Right cardiac atrium (tissue), 5 donors: ENCODE data around the gene GPRIN3. TPM values are rescaled to one million over a fixed set of nuclear protein-coding genes. Genes with fewer than 3 reads are reported as not detected.
"Not testable (repeated sequence)": the region's sequence is repeated elsewhere in the genome, so short reads cannot be mapped to it uniquely, and the experiment has no call there.

Source experiments
- ATAC-seq, 2 donors: fragments of 200-7000 bp; cut with Tn5 transposase; one replicate each; pipeline versions ENCODE4 v1.8.0 to v1.9.1; 2020; ENCODE audit warnings: moderate library complexity in 2 of 2, mild to moderate bottlenecking in 1 of 2
- DNase-seq, 3 donors: peaks; one replicate each; pipeline ENCODE4 v3.0.0-alpha.2; 2020
- H3K27ac ChIP-seq: one replicate; pipeline ENCODE4 v1.5.1; 2013; ENCODE audit warnings: mild to moderate bottlenecking, low read length, control low read depth, moderate library complexity
- H3K27me3 ChIP-seq: one replicate; pipeline ENCODE4 v1.6.1; 2013; ENCODE audit not compliant: control insufficient read depth, insufficient read depth
- H3K4me1 ChIP-seq: one replicate; pipeline ENCODE4 v1.6.1; 2013; ENCODE audit warnings: low read length; ENCODE audit not compliant: control insufficient read depth, insufficient read depth
- H3K4me3 ChIP-seq: one replicate; pipeline ENCODE4 v1.5.1; 2013; ENCODE audit warnings: low read length, control low read depth
- H3K9me3 ChIP-seq: one replicate; pipeline ENCODE4 v1.6.1; 2013; ENCODE audit warnings: low read length; ENCODE audit not compliant: control insufficient read depth
- WGBS: extraction: QIAGEN DNeasy Blood & Tissue Kit; methylation state at CpG from one replicate; pipeline ENCODE4 v1.1.7; 2013; 5-methylcytosine and 5-hydroxymethylcytosine counted together
- intact Hi-C, 4 donors: fragments of 100-400 bp; cut with DNase I; formaldehyde crosslinking; loops; one replicate each; pipeline versions ENCODE4 v1.11.0 to v1.14.0; 2022 to 2023
- polyA plus RNA-seq: library from polyadenylated mRNA; stranded (reverse); fragments of 200-250 nt; gene quantifications from one replicate; pipeline ENCODE4 v1.2.3, GENCODE V29; 2013
- total RNA-seq, 4 donors: library from RNA; stranded (reverse); fragmentation: NEBNext Ultra II Directional; extraction: Animal tissue kit (Norgen Biotek cat#: 25700); gene quantifications; one replicate each; pipeline ENCODE4 v1.2.1, GENCODE V29; 2021
- donor health status: healthy with polysubstance abuse.
- donor health status: DM: no; HTN: yes; CAD: no.
- donor health status: DM: no; HTN: no; CAD: no.
- donor health status: DM: no; HTN: yes; CAD: no; lungs with severe emphysema.
- donor health status: DM: yes; HTN: yes; CAD: no.

Gene GPRIN3
- total and polyA plus RNA-seq, 5 donors = 2.1 to 10.3 (median 8.3) TPM

DNA sequence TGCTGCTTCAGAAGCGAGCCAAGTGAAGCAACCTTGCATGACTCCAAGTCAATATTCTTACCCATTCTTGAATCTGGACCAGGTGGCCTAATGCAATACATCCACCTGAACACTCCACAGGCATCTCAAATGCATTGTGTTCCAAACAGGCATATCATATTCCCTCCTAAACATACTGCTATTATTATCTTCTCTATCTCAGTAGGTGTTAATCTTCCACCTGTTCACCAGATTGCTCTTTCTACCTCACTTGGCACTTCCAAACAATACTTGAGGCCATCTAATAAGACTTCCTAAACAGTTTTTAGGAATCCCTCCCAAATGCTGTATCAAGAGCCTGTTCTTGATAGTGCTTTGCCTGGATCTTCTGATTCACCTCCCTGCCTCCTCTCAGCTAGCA lies 90.7 kb downstream of the GPRIN3 start:
- Histone ChIP-seq H3K27ac (no peak overlapping the region), H3K9me3 (no peaks in the 10 kb centered on the region), H3K27me3 (no peaks in the 10 kb centered on the region), H3K4me1 (no peaks in the 10 kb centered on the region), H3K4me3 (no peak overlapping the region)
- 88% methylated on average over 1 of the region's 1 CpG for WGBS
- no peak for DNase-seq
- no peak for ATAC-seq
- intact Hi-C loops = no loop called here

DNA sequence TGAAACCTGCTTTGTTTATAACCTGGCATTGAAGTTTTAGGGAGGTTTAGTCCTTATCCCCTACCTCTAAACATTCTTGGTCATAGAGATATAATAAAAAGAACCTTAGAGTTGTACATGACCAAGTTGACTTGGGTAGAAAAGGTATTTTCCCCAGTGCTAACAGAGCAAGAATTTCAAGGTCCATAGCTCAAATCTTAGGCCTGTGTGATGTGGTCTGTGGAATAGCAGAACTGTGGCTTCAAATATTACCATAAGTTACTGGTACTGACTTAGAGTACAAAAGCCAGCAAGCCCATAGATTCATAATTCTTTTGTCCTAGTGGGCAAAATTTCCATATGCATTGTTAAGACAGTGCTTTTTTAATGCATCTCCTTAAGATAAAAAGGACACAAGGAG lies 91.2 kb downstream of the GPRIN3 start:
- intact Hi-C loops = no loop called here
- no peak overlapping the region for H3K27ac ChIP-seq
- ATAC-seq = no peak
- H3K4me3 ChIP-seq = no peak overlapping the region
- H3K9me3 ChIP-seq = no peaks in the 10 kb centered on the region
- no peaks in the 10 kb centered on the region for H3K4me1 ChIP-seq
- no peak for DNase-seq
- H3K27me3 ChIP-seq = no peaks in the 10 kb centered on the region

DNA sequence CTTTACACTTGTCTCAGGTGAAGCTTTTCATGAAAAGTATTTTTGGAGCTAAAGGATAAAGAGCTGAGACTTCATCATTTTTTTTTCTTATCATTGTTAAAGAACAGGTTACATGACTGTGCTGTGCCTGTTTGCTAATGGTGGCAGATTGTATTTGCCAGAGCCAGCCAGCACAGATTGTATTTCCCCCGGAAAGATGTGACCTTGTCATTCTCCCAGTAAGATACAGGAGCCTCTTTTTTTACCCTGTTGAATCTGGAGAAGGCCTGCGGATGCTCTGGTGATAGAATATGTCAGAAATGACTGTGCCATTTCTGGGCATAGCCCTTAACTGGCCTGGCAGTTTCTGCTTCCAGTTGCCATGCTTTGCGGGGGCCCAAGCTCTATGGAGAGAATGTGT lies 91.9 kb downstream of the GPRIN3 start:
- WGBS = 76% methylated on average over 3 of the region's 3 CpGs
- no peaks in the 10 kb centered on the region for H3K9me3 ChIP-seq
- no peak overlapping the region for H3K27ac ChIP-seq
- no peaks in the 10 kb centered on the region for H3K27me3 ChIP-seq
- intact Hi-C loops = no loop called here
- H3K4me1 ChIP-seq = no peaks in the 10 kb centered on the region
- DNase-seq (no peak), ATAC-seq (no peak)
- H3K4me3 ChIP-seq = no peak overlapping the region

DNA sequence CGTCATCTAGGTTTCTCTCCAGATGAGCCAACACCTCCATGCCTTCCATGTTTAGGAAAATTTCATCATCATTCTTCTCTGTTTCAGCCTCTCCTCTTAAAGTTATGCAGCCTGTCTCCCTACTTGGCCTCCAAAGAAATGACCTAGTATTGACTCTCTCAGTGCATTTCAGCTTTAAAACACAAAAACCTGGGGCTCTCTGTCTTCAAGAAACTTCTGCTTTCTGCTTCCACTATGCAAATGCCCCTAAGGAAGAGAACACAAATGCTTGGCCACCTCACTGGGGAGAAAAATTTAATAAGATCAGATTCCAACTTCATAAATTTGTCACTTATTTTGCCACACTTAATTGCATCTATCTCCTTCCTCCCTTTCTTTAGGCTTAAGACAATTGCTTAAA lies 93.3 kb downstream of the GPRIN3 start:
- H3K27me3 ChIP-seq = no peaks in the 10 kb centered on the region
- no peaks in the 10 kb centered on the region for H3K4me1 ChIP-seq
- H3K4me3 ChIP-seq = no peak overlapping the region
- no peaks in the 10 kb centered on the region for H3K9me3 ChIP-seq
- intact Hi-C loops = no loop called here
- ATAC-seq (no peak), DNase-seq (no peak)
- H3K27ac ChIP-seq = no peak overlapping the region
- 93% methylated on average over 1 of the region's 1 CpG for WGBS

DNA sequence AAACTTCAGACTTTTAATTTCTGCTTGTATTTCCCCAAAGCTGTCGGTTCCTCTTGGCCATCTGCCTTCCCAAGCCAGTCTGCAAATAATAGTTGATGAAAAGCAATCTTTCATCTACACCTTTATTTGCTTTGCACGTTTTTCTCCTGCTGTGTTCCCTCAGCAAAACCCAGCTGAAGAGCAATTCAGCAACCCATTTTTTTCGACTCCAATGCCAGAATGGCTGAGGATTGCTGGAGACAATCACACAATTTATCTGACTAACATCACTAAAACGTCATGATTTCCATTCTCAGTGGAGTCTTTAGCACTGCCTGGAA lies 94.3 kb downstream of the GPRIN3 start:
- H3K4me1 ChIP-seq = no peaks in the 10 kb centered on the region
- H3K4me3 ChIP-seq = no peak overlapping the region
- intact Hi-C loops = no loop called here
- DNase-seq = no peak
- no peaks in the 10 kb centered on the region for H3K27me3 ChIP-seq
- no peaks in the 10 kb centered on the region for H3K9me3 ChIP-seq
- ATAC-seq = no peak
- H3K27ac ChIP-seq = no peak overlapping the region
- WGBS = 59% methylated on average over 4 of the region's 4 CpGs

DNA sequence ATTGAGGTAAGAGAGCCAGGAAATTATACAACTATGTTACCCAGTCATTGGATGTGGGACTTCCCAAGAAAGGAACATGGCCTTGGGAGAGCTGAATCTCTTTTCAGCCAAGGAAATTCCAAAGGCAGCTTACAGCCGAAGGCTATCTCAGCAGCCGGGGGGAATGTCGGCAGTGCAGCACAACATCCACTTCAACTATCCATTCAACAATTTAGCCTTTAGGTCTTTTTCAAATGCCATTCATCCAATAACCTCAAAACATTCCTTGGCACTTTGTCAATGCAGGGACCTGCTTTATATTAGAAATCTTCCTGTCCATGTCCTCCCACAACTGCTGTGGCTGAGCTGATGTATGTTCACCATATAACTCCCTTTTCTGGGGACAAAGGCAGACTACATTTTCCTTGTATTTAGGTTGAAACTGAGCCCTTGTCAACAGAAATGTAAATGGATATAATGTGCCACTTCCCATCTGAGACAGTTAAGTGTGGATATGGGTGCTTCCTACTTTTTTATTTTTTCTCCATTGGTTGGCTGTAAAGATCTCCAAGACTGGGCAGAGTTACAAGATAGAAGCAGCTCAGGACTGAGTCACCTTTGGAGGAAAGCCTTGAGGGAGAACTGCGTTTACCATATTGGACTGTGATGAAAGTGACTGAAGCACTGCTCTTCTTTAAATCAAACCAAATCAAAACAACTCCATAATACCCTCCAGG lies 94.8 kb downstream of the GPRIN3 start:
- intact Hi-C loops = no loop called here
- Histone ChIP-seq H3K27ac (no peak overlapping the region), H3K4me1 (no peaks in the 10 kb centered on the region), H3K27me3 (no peaks in the 10 kb centered on the region), H3K4me3 (no peak overlapping the region), H3K9me3 (no peaks in the 10 kb centered on the region)
- ATAC-seq = no peak
- WGBS = 68% methylated on average over 4 of the region's 4 CpGs
- DNase-seq = no peak

DNA sequence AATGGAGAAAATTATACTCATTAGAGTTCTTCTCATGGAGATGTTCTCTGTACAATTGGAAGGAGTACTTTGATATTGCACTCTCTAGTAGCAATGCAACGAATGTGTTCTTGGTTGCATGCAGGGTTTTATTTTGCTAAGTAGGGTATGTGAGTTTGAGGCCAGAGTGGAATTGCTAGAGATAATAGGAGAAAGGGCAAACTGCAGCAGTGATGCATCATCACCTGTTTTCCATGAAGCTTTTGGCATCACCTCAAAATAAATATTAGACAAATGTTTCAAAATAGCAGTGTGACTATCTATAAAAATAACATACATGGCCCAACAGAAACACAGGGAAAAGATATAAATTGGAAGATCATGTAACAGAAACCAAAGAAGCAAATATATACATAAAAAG lies 103.0 kb downstream of the GPRIN3 start:
- Histone ChIP-seq H3K9me3 (no peaks in the 10 kb centered on the region), H3K4me3 (no peak overlapping the region), H3K27ac (no peak overlapping the region), H3K27me3 (no peaks in the 10 kb centered on the region), H3K4me1 (no peaks in the 10 kb centered on the region)
- ATAC-seq (no peak), DNase-seq (no peak)
- WGBS = 56% methylated on average over 1 of the region's 1 CpG
- intact Hi-C loops = no loop called here

DNA sequence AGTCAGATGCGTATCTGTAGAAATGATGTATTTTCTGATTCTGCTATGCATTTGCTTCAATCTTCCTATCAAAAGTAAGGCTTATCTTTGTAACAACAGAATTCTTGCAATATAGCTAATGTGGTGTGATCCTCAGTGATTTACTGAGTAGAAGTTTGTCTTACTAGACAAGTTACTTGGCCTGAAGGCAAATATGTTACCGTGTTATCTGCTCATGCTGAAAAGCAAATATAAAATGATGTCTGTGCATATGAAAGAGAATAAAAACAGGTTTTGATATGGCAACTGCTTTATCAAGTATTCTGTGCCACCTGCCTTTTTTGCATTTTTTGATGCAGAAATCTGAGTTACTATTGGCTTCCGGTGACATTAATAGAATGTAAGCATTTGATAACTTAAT lies 103.7 kb downstream of the GPRIN3 start:
- no peak for ATAC-seq
- Histone ChIP-seq H3K4me3 (no peak overlapping the region), H3K9me3 (no peaks in the 10 kb centered on the region), H3K27me3 (no peaks in the 10 kb centered on the region), H3K4me1 (no peaks in the 10 kb centered on the region), H3K27ac (no peak overlapping the region)
- intact Hi-C loops = no loop called here
- WGBS = 81% methylated on average over 3 of the region's 3 CpGs
- DNase-seq = no peak

DNA sequence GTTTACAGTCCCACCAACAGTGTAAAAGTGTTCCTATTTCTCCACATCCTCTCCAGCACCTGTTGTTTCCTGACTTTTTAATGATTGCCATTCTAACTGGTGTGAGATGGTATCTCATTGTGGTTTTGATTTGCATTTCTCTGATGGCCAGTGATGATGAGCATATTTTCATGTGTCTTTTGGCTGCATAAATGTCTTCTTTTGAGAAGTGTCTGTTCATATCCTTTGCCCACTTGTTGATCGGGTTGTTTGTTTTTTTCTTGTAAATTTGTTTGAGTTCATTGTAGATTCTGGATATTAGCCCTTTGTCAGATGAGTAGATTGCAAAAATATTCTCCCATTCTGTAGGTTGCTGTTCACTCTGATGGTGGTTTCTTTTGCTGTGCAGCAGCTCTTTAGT lies 108.2 kb downstream of the GPRIN3 start:
- H3K4me3 ChIP-seq, H3K9me3 ChIP-seq, DNase-seq, intact Hi-C loops, H3K27ac ChIP-seq, H3K27me3 ChIP-seq, H3K4me1 ChIP-seq, ATAC-seq: not testable (repeated sequence)
- 100% methylated on average over 1 of the region's 1 CpG for WGBS

DNA sequence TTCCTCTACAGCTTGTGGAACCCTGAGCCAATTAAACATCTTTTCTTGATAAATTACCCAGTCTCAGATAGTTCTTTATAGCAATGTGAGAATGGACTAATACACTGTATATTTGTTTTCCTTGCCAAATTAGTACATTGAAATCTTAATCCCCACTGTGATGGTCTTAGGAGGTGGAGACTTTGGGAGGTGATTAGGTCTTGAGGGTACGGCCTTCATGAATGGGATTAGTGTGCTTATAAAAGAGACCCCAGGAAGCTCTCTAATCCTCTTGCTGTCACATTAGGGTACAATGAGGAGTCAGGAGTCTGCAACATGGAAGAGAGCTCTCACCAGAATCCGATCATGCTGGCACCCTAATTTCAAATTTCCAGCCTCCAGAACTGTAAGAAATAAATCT lies 109.7 kb downstream of the GPRIN3 start:
- WGBS = 95% methylated on average over 2 of the region's 2 CpGs
- no peak overlapping the region for H3K4me3 ChIP-seq
- ATAC-seq (no peak), DNase-seq (no peak)
- H3K4me1 ChIP-seq = no peaks in the 10 kb centered on the region
- intact Hi-C loops = no loop called here
- H3K27me3 ChIP-seq = no peaks in the 10 kb centered on the region
- no peaks in the 10 kb centered on the region for H3K9me3 ChIP-seq
- no peak overlapping the region for H3K27ac ChIP-seq

DNA sequence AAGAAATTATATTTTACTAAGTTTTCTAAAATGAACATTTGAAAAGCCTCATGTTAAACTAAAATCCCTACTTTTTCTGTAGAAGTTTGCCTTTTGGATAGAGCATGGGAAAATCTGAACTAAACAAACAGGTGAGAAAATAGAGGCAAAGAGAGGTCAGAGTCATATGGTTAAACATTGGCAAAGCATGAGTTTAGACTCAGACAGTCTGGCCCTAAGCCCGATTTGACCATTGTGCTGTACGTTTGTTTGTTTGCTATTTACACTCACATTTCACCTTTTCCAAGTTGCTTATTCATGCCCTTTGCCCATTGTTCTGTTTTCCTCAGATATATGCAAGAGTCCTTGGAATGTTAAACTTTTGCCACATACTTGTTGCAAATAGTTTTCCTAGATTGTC lies 110.9 kb downstream of the GPRIN3 start:
- Histone ChIP-seq H3K27me3 (no peaks in the 10 kb centered on the region), H3K9me3 (no peaks in the 10 kb centered on the region), H3K4me3 (no peak overlapping the region), H3K4me1 (no peaks in the 10 kb centered on the region), H3K27ac (no peak overlapping the region)
- intact Hi-C loops = no loop called here
- DNase-seq (no peak), ATAC-seq (no peak)
- WGBS = 33% methylated on average over 2 of the region's 2 CpGs

DNA sequence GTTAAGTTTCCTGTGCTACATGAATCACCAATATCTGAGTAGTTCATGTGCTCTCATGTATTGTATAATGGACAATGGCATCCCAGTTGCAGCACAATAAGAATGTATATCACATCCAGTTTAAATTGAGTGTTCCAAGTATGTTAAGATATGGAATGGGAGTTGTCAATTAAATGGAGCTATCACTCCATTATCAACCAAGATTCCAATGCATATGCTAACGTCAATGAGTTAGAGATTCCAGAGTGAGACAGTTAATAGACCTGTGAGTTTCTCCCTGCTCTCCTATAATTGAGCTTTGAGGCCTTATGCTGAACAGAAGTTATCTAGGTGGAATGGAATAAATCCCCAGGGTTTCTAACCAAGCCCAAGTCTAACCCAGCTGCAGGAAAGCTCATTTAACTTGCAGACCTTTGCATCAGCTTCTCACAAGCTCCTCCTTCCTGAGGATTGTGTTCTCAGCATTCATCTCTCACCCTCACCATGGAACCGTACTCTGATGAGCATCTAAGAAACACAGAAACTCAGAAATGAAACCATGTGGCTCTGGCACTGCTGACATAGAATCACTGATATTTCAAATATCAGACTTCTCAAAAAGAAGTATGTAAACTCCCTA lies 111.4 kb downstream of the GPRIN3 start:
- H3K4me1 ChIP-seq = no peaks in the 10 kb centered on the region
- H3K9me3 ChIP-seq = no peaks in the 10 kb centered on the region
- WGBS = 64% methylated on average over 2 of the region's 2 CpGs
- no peak overlapping the region for H3K27ac ChIP-seq
- ATAC-seq (no peak), DNase-seq (no peak)
- no peaks in the 10 kb centered on the region for H3K27me3 ChIP-seq
- H3K4me3 ChIP-seq = no peak overlapping the region
- intact Hi-C loops = no loop called here
